Measurements from ENCODE around the gene SAP30L.

DNA sequence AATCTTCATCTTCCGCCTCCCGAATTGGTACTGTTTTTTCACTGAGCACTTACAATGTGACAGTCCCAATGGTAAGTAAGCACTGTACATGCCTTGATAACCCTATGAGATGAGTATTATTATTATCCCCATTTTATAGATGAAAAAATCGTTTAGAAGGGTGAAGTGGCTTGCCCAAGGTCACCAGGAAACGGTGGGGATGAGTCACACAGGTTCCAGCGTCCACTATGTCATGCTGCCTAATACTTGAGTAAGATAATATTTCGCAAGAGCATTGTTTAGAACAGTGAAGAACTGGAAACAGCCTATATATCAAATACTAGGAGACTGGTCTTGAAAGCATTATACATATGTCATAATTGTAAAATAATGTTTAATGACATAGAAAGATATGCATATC is 19.4 kb downstream of the SAP30L start:
- TF ChIP-seq ZFP91 (CRISPR knock-in tag; IDR thresholded peaks at IDR 0.05; ENCODE audit: borderline replicate concordance) (no peak), HNF1B (CRISPR knock-in tag; IDR thresholded peaks at IDR 0.05) (no peak), CCAR2 (optimal IDR thresholded peaks at IDR 0.05; ENCODE audit: low read depth, low read length) (no peak), DPF2 (CRISPR knock-in tag; IDR thresholded peaks at IDR 0.05; ENCODE audit: borderline replicate concordance, low read depth) (no peak), TAF1 (CRISPR knock-in tag; IDR thresholded peaks at IDR 0.05) (no peak), CEBPB (IDR thresholded peaks at IDR 0.05; ENCODE audit: borderline replicate concordance, low read depth, low read length) (peak; percentile 96), GABPA (IDR thresholded peaks at IDR 0.05; ENCODE audit: low read depth, low read length) (no peak), GABPA (CRISPR knock-in tag; IDR thresholded peaks at IDR 0.05; ENCODE audit: low read depth) (no peak), PAF1 (CRISPR knock-in tag; IDR thresholded peaks at IDR 0.05) (no peak), SP2 (CRISPR knock-in tag; IDR thresholded peaks at IDR 0.05) (no peak)
- TF ChIP-seq, protein P1, sequence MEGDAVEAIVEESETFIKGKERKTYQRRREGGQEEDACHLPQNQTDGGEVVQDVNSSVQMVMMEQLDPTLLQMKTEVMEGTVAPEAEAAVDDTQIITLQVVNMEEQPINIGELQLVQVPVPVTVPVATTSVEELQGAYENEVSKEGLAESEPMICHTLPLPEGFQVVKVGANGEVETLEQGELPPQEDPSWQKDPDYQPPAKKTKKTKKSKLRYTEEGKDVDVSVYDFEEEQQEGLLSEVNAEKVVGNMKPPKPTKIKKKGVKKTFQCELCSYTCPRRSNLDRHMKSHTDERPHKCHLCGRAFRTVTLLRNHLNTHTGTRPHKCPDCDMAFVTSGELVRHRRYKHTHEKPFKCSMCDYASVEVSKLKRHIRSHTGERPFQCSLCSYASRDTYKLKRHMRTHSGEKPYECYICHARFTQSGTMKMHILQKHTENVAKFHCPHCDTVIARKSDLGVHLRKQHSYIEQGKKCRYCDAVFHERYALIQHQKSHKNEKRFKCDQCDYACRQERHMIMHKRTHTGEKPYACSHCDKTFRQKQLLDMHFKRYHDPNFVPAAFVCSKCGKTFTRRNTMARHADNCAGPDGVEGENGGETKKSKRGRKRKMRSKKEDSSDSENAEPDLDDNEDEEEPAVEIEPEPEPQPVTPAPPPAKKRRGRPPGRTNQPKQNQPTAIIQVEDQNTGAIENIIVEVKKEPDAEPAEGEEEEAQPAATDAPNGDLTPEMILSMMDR (CRISPR knock-in tag; IDR thresholded peaks at IDR 0.05), result no peak
